GM19025 (cell line): ENCODE measurements around the gene ITPR3.

ENCODE experiments used
- ATAC-seq: cut with Tn5 transposase; IDR thresholded peaks from one replicate; pipeline ENCODE4 v1.9.1; 2021; ENCODE audit warnings: mild to moderate bottlenecking, low read depth, moderate library complexity; ENCODE audit not compliant: unreplicated experiment

The ITPR3 gene

GRCh38 chr6:33683576-33684427 lies 62.7 kb downstream of the ITPR3 start:
- no peak for ATAC-seq

- ATAC-seq = no peak
These were observed 63.3 kb downstream of the ITPR3 start for GRCh38 chr6:33684428-33684896.

- no peak for ATAC-seq
These were observed 63.9 kb downstream of the ITPR3 start for GRCh38 chr6:33684983-33685382.

GRCh38 chr6:33685411-33686224 lies 64.5 kb downstream of the ITPR3 start:
- ATAC-seq = no peak

- ATAC-seq = no peak
These were observed 65.3 kb downstream of the ITPR3 start for GRCh38 chr6:33686225-33686924.

- ATAC-seq = no peak
These were observed 66.2 kb downstream of the ITPR3 start for GRCh38 chr6:33686981-33687975.

- ATAC-seq = no peak
These were observed 66.9 kb downstream of the ITPR3 start for GRCh38 chr6:33688006-33688405.

- no peak for ATAC-seq
These were observed 67.5 kb downstream of the ITPR3 start for GRCh38 chr6:33688451-33689147.

- ATAC-seq = no peak
These were observed 68.0 kb downstream of the ITPR3 start for GRCh38 chr6:33689148-33689494.

GRCh38 chr6:33689879-33690278 lies 68.8 kb downstream of the ITPR3 start:
- no peak for ATAC-seq

- no peak for ATAC-seq
These were observed 69.6 kb downstream of the ITPR3 start for GRCh38 chr6:33690766-33691165.

- no peak for ATAC-seq
These were observed 70.4 kb downstream of the ITPR3 start for GRCh38 chr6:33691456-33692077.

GRCh38 chr6:33692078-33692759 lies 71.1 kb downstream of the ITPR3 start:
- no peak for ATAC-seq

GRCh38 chr6:33692760-33693158 lies 71.6 kb downstream of the ITPR3 start:
- no peak for ATAC-seq

- ATAC-seq = no peak
These were observed 72.3 kb downstream of the ITPR3 start for GRCh38 chr6:33693186-33694105.

- ATAC-seq = no peak
These were observed 73.3 kb downstream of the ITPR3 start for GRCh38 chr6:33694401-33694931.

GRCh38 chr6:33694977-33695376 lies 73.9 kb downstream of the ITPR3 start:
- ATAC-seq = no peak
